ENCODE data around the gene LARGE1. TPM values are rescaled to one million over a fixed set of nuclear protein-coding genes. Genes with fewer than 3 reads are reported as not detected.

Gene LARGE1
- total and polyA plus RNA-seq, 2 experiments from 2014 or later: 21.2 to 23.6 TPM

GRCh38 chr22:33854724-33855123 is 65.6 kb downstream of the LARGE1 start:
- DNase-seq (ENCODE audit: low spot score): no peak
- H3K36me3 ChIP-seq (replicated peaks; ENCODE audit: insufficient read depth, low read depth): no peaks in the 10 kb centered on the region
- 97% methylated on average over 11 of the region's 11 CpGs for WGBS (ENCODE audit: low lambda C conversion rate, missing lambda C conversion rate)
- no peak overlapping the region for H2AFZ ChIP-seq
- no peak overlapping the region for H3K4me3 ChIP-seq
- TF ChIP-seq EZH2 (IDR thresholded peaks at IDR 0.05; ENCODE audit: borderline replicate concordance): no peak
- no peak overlapping the region for H3K27ac ChIP-seq
- H4K20me1 ChIP-seq (ENCODE audit: insufficient read depth, poor library complexity, severe bottlenecking): peaks cover 2% of the 10 kb centered on the region
- H3K4me2 ChIP-seq: peak overlapping the region; percentile 72
- H3K9me2 ChIP-seq (replicated peaks; ENCODE audit: insufficient read depth): no peaks in the 10 kb centered on the region
- no peaks in the 10 kb centered on the region for H3K27me3 ChIP-seq
- H3K9me3 ChIP-seq (ENCODE audit: low read depth): no peaks in the 10 kb centered on the region
- peaks cover 74% of the 10 kb centered on the region for H3K79me2 ChIP-seq
- H3K4me1 ChIP-seq (ENCODE audit: insufficient read depth): peaks cover 33% of the 10 kb centered on the region

- Histone ChIP-seq H3K4me1 (ENCODE audit: insufficient read depth) (peaks cover 33% of the 10 kb centered on the region), H2AFZ (no peak overlapping the region), H3K9me2 (replicated peaks; ENCODE audit: insufficient read depth) (no peaks in the 10 kb centered on the region), H3K79me2 (peaks cover 74% of the 10 kb centered on the region), H4K20me1 (ENCODE audit: insufficient read depth, poor library complexity, severe bottlenecking) (no peaks in the 10 kb centered on the region), H3K4me3 (no peak overlapping the region), H3K36me3 (replicated peaks; ENCODE audit: insufficient read depth, low read depth) (no peaks in the 10 kb centered on the region), H3K27ac (peak overlapping the region; percentile 56), H3K4me2 (peak overlapping the region; percentile 72), H3K9me3 (ENCODE audit: low read depth) (no peaks in the 10 kb centered on the region), H3K27me3 (no peaks in the 10 kb centered on the region)
- 65% methylated on average over 9 of the region's 9 CpGs for WGBS (ENCODE audit: low lambda C conversion rate, missing lambda C conversion rate)
- DNase-seq (ENCODE audit: low spot score): peak; percentile 58
- no peak for TF ChIP-seq CTCF (IDR thresholded peaks at IDR 0.05; ENCODE audit: poor library complexity)
- TF ChIP-seq EZH2phosphoT487 (IDR thresholded peaks at IDR 0.05; ENCODE audit: low read depth, severe bottlenecking, unreplicated experiment): no peak
- TF ChIP-seq EZH2 (IDR thresholded peaks at IDR 0.05; ENCODE audit: borderline replicate concordance): no peak
Measured at GRCh38 chr22:33853200-33854097, 66.8 kb downstream of the LARGE1 start.

- peaks cover 33% of the 10 kb centered on the region for H3K4me1 ChIP-seq (ENCODE audit: insufficient read depth)
- H4K20me1 ChIP-seq (ENCODE audit: insufficient read depth, poor library complexity, severe bottlenecking): no peaks in the 10 kb centered on the region
- H3K9me3 ChIP-seq (ENCODE audit: low read depth): no peaks in the 10 kb centered on the region
- H3K27me3 ChIP-seq: no peaks in the 10 kb centered on the region
- H3K4me3 ChIP-seq: no peak overlapping the region
- H3K9me2 ChIP-seq (replicated peaks; ENCODE audit: insufficient read depth): no peaks in the 10 kb centered on the region
- no peak for DNase-seq (ENCODE audit: low spot score)
- WGBS (ENCODE audit: low lambda C conversion rate, missing lambda C conversion rate): 49% methylated on average over 5 of the region's 5 CpGs
- peak overlapping the region; percentile 47 for H3K4me2 ChIP-seq
- no peak overlapping the region for H2AFZ ChIP-seq
- TF ChIP-seq EZH2phosphoT487 (IDR thresholded peaks at IDR 0.05; ENCODE audit: low read depth, severe bottlenecking, unreplicated experiment) (no peak), CTCF (IDR thresholded peaks at IDR 0.05; ENCODE audit: poor library complexity) (no peak), EZH2 (IDR thresholded peaks at IDR 0.05; ENCODE audit: borderline replicate concordance) (no peak)
- H3K36me3 ChIP-seq (replicated peaks; ENCODE audit: insufficient read depth, low read depth): no peaks in the 10 kb centered on the region
- peak overlapping the region; percentile 82 for H3K27ac ChIP-seq
- peaks cover 73% of the 10 kb centered on the region for H3K79me2 ChIP-seq
Measured at GRCh38 chr22:33851821-33852384, 68.4 kb downstream of the LARGE1 start.

GRCh38 chr22:33851240-33851639 is 69.0 kb downstream of the LARGE1 start:
- TF ChIP-seq CTCF (IDR thresholded peaks at IDR 0.05; ENCODE audit: poor library complexity) (no peak), EZH2phosphoT487 (IDR thresholded peaks at IDR 0.05; ENCODE audit: low read depth, severe bottlenecking, unreplicated experiment) (no peak), EZH2 (IDR thresholded peaks at IDR 0.05; ENCODE audit: borderline replicate concordance) (no peak)
- 52% methylated on average over 5 of the region's 5 CpGs for WGBS (ENCODE audit: low lambda C conversion rate, missing lambda C conversion rate)
- peak overlapping the region; percentile 47 for H3K4me2 ChIP-seq
- H3K36me3 ChIP-seq (replicated peaks; ENCODE audit: insufficient read depth, low read depth): no peaks in the 10 kb centered on the region
- peaks cover 68% of the 10 kb centered on the region for H3K79me2 ChIP-seq
- no peaks in the 10 kb centered on the region for H3K9me2 ChIP-seq (replicated peaks; ENCODE audit: insufficient read depth)
- no peaks in the 10 kb centered on the region for H3K27me3 ChIP-seq
- peak overlapping the region; percentile 82 for H3K27ac ChIP-seq
- H3K4me1 ChIP-seq (ENCODE audit: insufficient read depth): peaks cover 33% of the 10 kb centered on the region
- no peaks in the 10 kb centered on the region for H3K9me3 ChIP-seq (ENCODE audit: low read depth)
- peak; percentile 31 for DNase-seq (ENCODE audit: low spot score)
- H4K20me1 ChIP-seq (ENCODE audit: insufficient read depth, poor library complexity, severe bottlenecking): no peaks in the 10 kb centered on the region
- H2AFZ ChIP-seq: no peak overlapping the region
- no peak overlapping the region for H3K4me3 ChIP-seq

Data from hepatocyte (in vitro differentiated cells).